NB4 (cell line): ENCODE results near the gene LIN7A.

Experiments used
- MYC ChIP-seq: IDR thresholded peaks from 2 replicates; pipeline ENCODE4 v1.6.1; 2011; ENCODE audit warnings: low read depth, low read length
- POLR2A ChIP-seq: IDR thresholded peaks from 2 replicates; pipeline ENCODE4 v1.6.1; 2011; ENCODE audit warnings: mild to moderate bottlenecking; ENCODE audit not compliant: insufficient read length; ENCODE audit errors: extremely low read depth
- TF ChIP-seq, protein P1 (sequence below): IDR thresholded peaks from one replicate; pipeline ENCODE4 v1.5.1; 2012; ENCODE audit warnings: low read depth, low read length

DNA sequence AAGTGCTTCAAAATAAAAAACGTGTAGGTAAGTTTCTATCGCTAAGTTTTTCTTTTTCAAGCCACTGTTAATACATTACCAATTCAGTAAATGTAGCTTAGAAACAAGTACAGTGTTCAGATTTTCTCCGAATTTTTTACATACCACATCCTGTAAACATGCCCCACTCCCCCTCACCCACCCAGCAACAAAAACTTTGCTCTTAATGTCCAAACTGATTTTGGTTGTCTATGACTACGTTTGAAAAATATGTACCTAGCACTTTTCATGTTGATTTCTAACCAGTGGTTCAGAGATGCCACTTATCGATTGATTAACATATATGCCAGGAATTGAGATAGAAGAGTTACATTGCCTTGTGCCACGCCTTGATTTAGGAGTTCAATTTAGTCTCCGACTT lies 663 bp upstream of the LIN7A start:
- TF ChIP-seq, protein P1, sequence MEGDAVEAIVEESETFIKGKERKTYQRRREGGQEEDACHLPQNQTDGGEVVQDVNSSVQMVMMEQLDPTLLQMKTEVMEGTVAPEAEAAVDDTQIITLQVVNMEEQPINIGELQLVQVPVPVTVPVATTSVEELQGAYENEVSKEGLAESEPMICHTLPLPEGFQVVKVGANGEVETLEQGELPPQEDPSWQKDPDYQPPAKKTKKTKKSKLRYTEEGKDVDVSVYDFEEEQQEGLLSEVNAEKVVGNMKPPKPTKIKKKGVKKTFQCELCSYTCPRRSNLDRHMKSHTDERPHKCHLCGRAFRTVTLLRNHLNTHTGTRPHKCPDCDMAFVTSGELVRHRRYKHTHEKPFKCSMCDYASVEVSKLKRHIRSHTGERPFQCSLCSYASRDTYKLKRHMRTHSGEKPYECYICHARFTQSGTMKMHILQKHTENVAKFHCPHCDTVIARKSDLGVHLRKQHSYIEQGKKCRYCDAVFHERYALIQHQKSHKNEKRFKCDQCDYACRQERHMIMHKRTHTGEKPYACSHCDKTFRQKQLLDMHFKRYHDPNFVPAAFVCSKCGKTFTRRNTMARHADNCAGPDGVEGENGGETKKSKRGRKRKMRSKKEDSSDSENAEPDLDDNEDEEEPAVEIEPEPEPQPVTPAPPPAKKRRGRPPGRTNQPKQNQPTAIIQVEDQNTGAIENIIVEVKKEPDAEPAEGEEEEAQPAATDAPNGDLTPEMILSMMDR = no peak
- TF ChIP-seq POLR2A (no peak), MYC (no peak)
